Measurements from ENCODE around the gene RBMY1D.
"Not testable (repeated sequence)": the region's sequence is repeated elsewhere in the genome, so short reads cannot be mapped to it uniquely, and the experiment has no call there.

Gene RBMY1D

GRCh38 chrY:21894426-21894825, at the start of gene RBMY1D:
TSS of gene RBMY1D (minus strand) at chrY:21894526. CDS start at chrY:21892513, 2,013 bp downstream.
- H3K4me3 ChIP-seq (ENCODE audit: low read depth, low read length); DNase-seq (ENCODE audit: low read depth, low spot score); POLR2A ChIA-PET; CTCF ChIA-PET: not testable (repeated sequence)

- CTCF ChIA-PET; DNase-seq (ENCODE audit: low read depth, low spot score); POLR2A ChIA-PET; H3K4me3 ChIP-seq (ENCODE audit: low read depth, low read length): not testable (repeated sequence)
Measured at GRCh38 chrY:21917932-21918331, 23.6 kb upstream of the RBMY1D start, which contains the start of gene RBMY1E. TSS of gene RBMY1E (minus strand) at chrY:21918032. CDS start at chrY:21916054, 1,978 bp downstream.

GRCh38 chrY:21869407-21870076, 24.8 kb downstream of the RBMY1D start:
- CTCF ChIA-PET; H3K4me3 ChIP-seq (ENCODE audit: low read depth, low read length); POLR2A ChIA-PET; DNase-seq (ENCODE audit: low read depth, low spot score): not testable (repeated sequence)

- H3K4me3 ChIP-seq (ENCODE audit: low read depth, low read length), result no peak overlapping the region
- no peak for TF ChIP-seq CTCF (IDR thresholded peaks at IDR 0.05; ENCODE audit: insufficient read depth, low read length, missing control alignments)
- POLR2A ChIA-PET, result no interaction called here
- CTCF ChIA-PET, result no interaction called here
- no peak for DNase-seq (ENCODE audit: low read depth, low spot score)
Measured at GRCh38 chrY:21845481-21845880, 48.8 kb downstream of the RBMY1D start.

- TF ChIP-seq CTCF (IDR thresholded peaks at IDR 0.05; ENCODE audit: insufficient read depth, low read length, missing control alignments), result no peak
- no peak overlapping the region for H3K4me3 ChIP-seq (ENCODE audit: low read depth, low read length)
- POLR2A ChIA-PET, result no interaction called here
- CTCF ChIA-PET, result no interaction called here
- no peak for DNase-seq (ENCODE audit: low read depth, low spot score)
Measured at GRCh38 chrY:21842090-21842489, 52.2 kb downstream of the RBMY1D start.

GRCh38 chrY:21839489-21839888, 54.8 kb downstream of the RBMY1D start:
- no peak overlapping the region for H3K4me3 ChIP-seq (ENCODE audit: low read depth, low read length)

GRCh38 chrY:21836343-21836742, 58.0 kb downstream of the RBMY1D start:
- DNase-seq (ENCODE audit: low read depth, low spot score), result no peak
- no peak for TF ChIP-seq CTCF (IDR thresholded peaks at IDR 0.05; ENCODE audit: insufficient read depth, low read length, missing control alignments)
- ChIA-PET POLR2A (no interaction called here), CTCF (no interaction called here)
- H3K4me3 ChIP-seq (ENCODE audit: low read depth, low read length), result no peak overlapping the region

More at GRCh38 chrY:21839489-21839888, 54.8 kb downstream of the RBMY1D start:
- DNase-seq (ENCODE audit: low read depth, low spot score), result no peak
- CTCF ChIA-PET, result no interaction called here
- POLR2A ChIA-PET, result no interaction called here
- no peak for TF ChIP-seq CTCF (IDR thresholded peaks at IDR 0.05; ENCODE audit: insufficient read depth, low read length, missing control alignments)

GRCh38 chrY:21835052-21835451, 59.3 kb downstream of the RBMY1D start:
- CTCF ChIA-PET, result no interaction called here
- DNase-seq (ENCODE audit: low read depth, low spot score), result no peak

More at GRCh38 chrY:21835052-21835451, 59.3 kb downstream of the RBMY1D start:
- no peak for TF ChIP-seq CTCF (IDR thresholded peaks at IDR 0.05; ENCODE audit: insufficient read depth, low read length, missing control alignments)
- H3K4me3 ChIP-seq (ENCODE audit: low read depth, low read length), result no peak overlapping the region
- POLR2A ChIA-PET, result no interaction called here

Data from AG04449 (cell line).